Measurements from ENCODE around the gene STX4. TPM values are rescaled to one million over a fixed set of nuclear protein-coding genes. Genes with fewer than 3 reads are reported as not detected.

The STX4 gene
- total RNA-seq, 2 experiments from 2014 or later = 67.2 to 70.0 TPM

- Mint-ChIP-seq H3K36me3 (ENCODE audit: low read depth) (peaks cover 60% of the 10 kb centered on the region), H3K9me3 (no peaks in the 10 kb centered on the region), H3K27ac (no peak overlapping the region), H3K4me1 (peaks cover 32% of the 10 kb centered on the region), H3K4me3 (no peak overlapping the region), H3K27me3 (no peaks in the 10 kb centered on the region)
- ChIA-PET POLR2A (no interaction called here), CTCF (no interaction called here)
- no peak for DNase-seq
Observed at GRCh38 chr16:31078597-31079341, 45.4 kb downstream of the STX4 start.

GRCh38 chr16:31079342-31079944, 46.1 kb downstream of the STX4 start:
- no peak for DNase-seq
- ChIA-PET POLR2A (interaction anchor here (1.2 kb wide), 1 partner anchor 12 kb away, joined by 3 read pairs; no protein-coding TSS in a partner anchor), CTCF (no interaction called here)
- Mint-ChIP-seq H3K27ac (no peak overlapping the region), H3K36me3 (ENCODE audit: low read depth) (peaks cover 61% of the 10 kb centered on the region), H3K9me3 (no peaks in the 10 kb centered on the region), H3K27me3 (no peaks in the 10 kb centered on the region), H3K4me3 (no peak overlapping the region), H3K4me1 (peaks cover 32% of the 10 kb centered on the region)

DNA sequence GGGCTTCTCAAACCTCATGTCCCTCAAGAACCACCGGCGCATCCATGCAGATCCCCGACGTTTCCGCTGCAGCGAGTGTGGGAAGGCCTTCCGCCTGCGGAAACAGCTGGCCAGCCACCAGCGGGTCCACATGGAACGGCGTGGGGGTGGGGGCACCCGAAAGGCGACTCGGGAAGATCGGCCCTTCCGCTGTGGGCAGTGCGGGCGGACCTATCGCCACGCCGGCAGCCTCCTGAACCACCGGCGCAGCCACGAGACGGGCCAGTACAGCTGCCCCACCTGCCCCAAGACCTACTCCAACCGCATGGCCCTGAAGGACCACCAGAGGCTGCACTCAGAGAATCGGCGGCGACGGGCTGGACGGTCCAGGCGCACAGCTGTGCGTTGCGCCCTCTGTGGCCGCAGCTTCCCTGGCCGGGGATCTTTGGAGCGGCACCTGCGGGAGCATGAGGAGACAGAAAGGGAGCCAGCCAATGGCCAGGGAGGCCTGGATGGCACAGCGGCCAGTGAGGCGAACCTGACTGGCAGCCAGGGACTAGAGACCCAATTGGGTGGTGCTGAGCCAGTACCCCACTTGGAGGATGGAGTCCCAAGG, 46.8 kb downstream of the STX4 start:
- no peaks in the 10 kb centered on the region for H3K9me3 Mint-ChIP-seq
- H3K27me3 Mint-ChIP-seq = no peaks in the 10 kb centered on the region
- H3K4me1 Mint-ChIP-seq = peaks cover 25% of the 10 kb centered on the region
- H3K27ac Mint-ChIP-seq = no peak overlapping the region
- no peak for DNase-seq
- POLR2A ChIA-PET = interaction anchor here (1.2 kb wide), 1 partner anchor 11 kb away, joined by 3 read pairs; no protein-coding TSS in a partner anchor
- CTCF ChIA-PET = no interaction called here
- no peak overlapping the region for H3K4me3 Mint-ChIP-seq
- peaks cover 54% of the 10 kb centered on the region for H3K36me3 Mint-ChIP-seq (ENCODE audit: low read depth)

DNA sequence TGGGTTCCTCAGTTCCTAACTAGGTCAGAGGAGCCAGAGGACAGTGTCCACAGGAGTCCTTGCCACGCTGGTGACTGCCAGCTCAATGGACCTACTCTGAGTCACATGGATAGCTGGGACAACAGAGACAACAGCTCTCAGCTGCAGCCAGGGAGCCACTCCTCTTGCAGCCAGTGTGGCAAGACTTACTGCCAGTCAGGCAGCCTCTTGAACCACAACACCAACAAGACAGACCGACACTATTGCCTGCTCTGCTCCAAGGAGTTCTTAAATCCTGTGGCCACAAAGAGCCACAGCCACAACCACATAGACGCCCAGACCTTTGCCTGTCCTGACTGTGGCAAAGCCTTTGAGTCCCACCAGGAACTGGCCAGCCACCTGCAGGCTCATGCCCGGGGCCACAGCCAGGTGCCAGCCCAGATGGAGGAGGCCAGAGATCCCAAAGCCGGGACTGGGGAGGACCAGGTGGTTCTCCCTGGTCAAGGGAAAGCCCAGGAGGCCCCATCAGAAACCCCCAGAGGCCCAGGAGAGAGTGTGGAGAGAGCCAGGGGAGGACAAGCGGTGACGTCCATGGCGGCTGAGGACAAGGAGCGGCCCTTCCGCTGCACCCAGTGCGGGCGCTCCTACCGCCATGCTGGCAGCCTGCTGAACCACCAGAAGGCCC, 47.5 kb downstream of the STX4 start:
- no peaks in the 10 kb centered on the region for H3K27me3 Mint-ChIP-seq
- no peaks in the 10 kb centered on the region for H3K9me3 Mint-ChIP-seq
- H3K4me1 Mint-ChIP-seq = peaks cover 19% of the 10 kb centered on the region
- CTCF ChIA-PET = no interaction called here
- no peak overlapping the region for H3K4me3 Mint-ChIP-seq
- H3K36me3 Mint-ChIP-seq (ENCODE audit: low read depth) = peaks cover 56% of the 10 kb centered on the region
- no peak for DNase-seq
- no peak overlapping the region for H3K27ac Mint-ChIP-seq
- POLR2A ChIA-PET = interaction anchor here (1.1 to 1.2 kb wide), 2 partner anchors 11 kb away, joined by 3 read pairs; no protein-coding TSS in a partner anchor

GRCh38 chr16:31081428-31082351, 48.3 kb downstream of the STX4 start:
- DNase-seq = no peak
- H3K9me3 Mint-ChIP-seq = no peaks in the 10 kb centered on the region
- peaks cover 53% of the 10 kb centered on the region for H3K36me3 Mint-ChIP-seq (ENCODE audit: low read depth)
- H3K4me1 Mint-ChIP-seq = peaks cover 13% of the 10 kb centered on the region
- ChIA-PET POLR2A (interaction anchor here (1.1 kb wide), 1 partner anchor 10 kb away, joined by 3 read pairs; no protein-coding TSS in a partner anchor), CTCF (no interaction called here)
- no peak overlapping the region for H3K4me3 Mint-ChIP-seq
- no peaks in the 10 kb centered on the region for H3K27me3 Mint-ChIP-seq
- H3K27ac Mint-ChIP-seq = no peak overlapping the region

DNA sequence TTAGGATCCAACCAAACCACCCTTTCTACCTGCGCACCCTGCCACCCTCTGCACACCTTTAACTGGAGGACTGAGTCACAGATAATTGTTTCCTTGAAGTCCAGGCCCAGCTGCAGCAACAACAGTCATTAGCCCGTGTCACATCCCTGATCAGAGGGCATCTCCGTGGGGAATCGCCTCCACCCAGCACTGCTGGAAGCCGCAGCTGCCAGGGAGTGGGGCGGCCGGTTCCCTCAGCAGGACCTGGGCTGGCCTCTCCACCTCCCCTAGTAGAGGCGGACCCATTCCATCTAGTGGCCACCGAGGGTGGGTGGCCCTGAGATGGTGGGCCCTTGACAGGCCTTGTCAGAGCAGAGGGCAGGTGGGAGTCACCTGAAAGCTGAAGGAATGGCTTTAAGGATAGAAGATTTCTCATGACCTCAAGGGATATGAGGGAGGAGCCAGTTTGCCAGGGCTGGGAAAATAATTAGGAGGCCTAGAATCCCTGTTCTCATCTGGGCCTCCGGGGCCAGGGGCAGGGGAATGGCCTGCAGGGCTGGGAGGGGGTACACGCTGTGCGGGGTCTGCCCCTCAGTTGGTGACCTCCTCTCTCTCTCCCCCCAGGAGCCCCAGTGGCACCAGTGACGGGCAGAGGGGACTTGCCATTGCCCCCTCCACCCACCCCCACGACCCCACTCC, 49.1 kb downstream of the STX4 start:
- POLR2A ChIA-PET = no interaction called here
- Mint-ChIP-seq H3K36me3 (ENCODE audit: low read depth) (peaks cover 45% of the 10 kb centered on the region), H3K4me3 (no peak overlapping the region), H3K27ac (no peak overlapping the region), H3K9me3 (no peaks in the 10 kb centered on the region), H3K4me1 (peaks cover 13% of the 10 kb centered on the region), H3K27me3 (no peaks in the 10 kb centered on the region)
- DNase-seq = no peak
- CTCF ChIA-PET = no interaction called here

DNA sequence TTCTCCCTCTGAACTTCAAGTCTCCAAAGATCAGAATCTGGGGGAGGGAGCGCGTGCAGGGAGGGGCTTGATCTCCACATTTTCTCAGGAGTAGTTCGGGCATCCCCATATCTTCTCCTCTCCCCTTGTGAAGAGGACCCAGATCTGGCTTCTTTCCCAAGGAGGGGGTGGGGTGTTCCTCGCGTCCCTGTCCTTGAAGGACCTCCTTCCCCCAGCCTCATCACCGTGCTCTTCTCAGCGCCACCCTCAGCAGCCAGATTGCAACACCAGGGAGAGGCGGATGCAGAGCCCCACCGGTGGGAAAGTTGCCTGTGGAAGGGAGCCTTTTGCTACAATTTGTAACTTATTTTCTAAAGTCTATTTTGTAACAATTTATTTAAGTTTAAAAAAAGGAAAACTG, 49.7 kb downstream of the STX4 start:
- H3K4me1 Mint-ChIP-seq = peaks cover 12% of the 10 kb centered on the region
- no peak overlapping the region for H3K27ac Mint-ChIP-seq
- no peaks in the 10 kb centered on the region for H3K9me3 Mint-ChIP-seq

DNA sequence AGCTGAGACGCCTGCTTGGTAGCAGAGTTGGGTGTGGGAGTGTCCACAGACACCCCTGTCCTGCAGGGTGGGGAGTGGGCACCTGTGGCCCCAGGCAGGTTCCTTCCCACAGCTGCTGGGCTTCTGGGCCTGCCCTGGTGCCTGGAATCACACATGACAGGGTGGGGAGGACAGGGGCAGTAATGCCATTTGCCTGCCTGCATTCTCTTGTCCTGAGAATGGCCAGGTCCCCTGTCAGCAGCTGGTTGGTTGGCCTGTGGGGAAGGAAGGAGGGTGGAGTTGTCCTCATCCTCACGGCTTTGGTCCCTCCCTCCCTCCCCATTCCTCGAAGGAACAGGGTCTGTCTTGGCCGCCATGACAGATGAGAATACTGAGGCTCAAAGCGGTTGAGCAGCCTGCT, 50.2 kb downstream of the STX4 start:
- CTCF ChIA-PET = no interaction called here
- no peak overlapping the region for H3K4me3 Mint-ChIP-seq
- H3K36me3 Mint-ChIP-seq (ENCODE audit: low read depth) = peaks cover 34% of the 10 kb centered on the region
- H3K4me1 Mint-ChIP-seq = peaks cover 11% of the 10 kb centered on the region
- no peak overlapping the region for H3K27ac Mint-ChIP-seq
- no peak for DNase-seq
- POLR2A ChIA-PET = interaction anchor here (1.8 kb wide), 1 partner anchor 10 kb away, joined by 7 read pairs; the partner anchor contains the start of genes ZNF646 and ZNF668
- H3K9me3 Mint-ChIP-seq = no peaks in the 10 kb centered on the region
- no peaks in the 10 kb centered on the region for H3K27me3 Mint-ChIP-seq

More for the DNA sequence above, 49.7 kb downstream of the STX4 start:
- ChIA-PET CTCF (no interaction called here), POLR2A (interaction anchor here (1.8 kb wide), 1 partner anchor 9 kb away, joined by 7 read pairs; the partner anchor contains the start of genes ZNF646 and ZNF668)
- no peak for DNase-seq
- Mint-ChIP-seq H3K4me3 (no peak overlapping the region), H3K27me3 (no peaks in the 10 kb centered on the region), H3K36me3 (ENCODE audit: low read depth) (peaks cover 39% of the 10 kb centered on the region)

DNA sequence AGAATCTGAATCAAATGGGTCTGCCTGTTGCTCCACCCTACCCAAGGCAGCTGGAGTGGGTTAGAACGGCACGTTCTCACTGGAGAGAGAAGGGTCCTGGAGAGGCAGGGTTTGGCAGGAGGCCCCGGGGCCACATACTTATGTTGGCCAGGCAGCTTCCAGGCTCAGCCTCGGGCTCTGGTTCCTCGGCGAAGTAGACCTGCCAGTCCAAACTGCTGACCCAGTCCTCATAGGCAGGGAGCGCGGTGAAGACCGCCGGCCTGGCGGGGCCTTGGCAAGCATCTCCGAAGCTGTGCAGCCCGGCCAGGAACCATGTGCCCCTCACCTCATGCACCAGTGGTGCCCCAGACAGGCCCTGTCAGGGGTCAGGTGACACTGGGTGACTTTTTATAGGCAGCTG, 50.6 kb downstream of the STX4 start:
- H3K27me3 Mint-ChIP-seq = no peaks in the 10 kb centered on the region
- H3K9me3 Mint-ChIP-seq = no peaks in the 10 kb centered on the region
- ChIA-PET CTCF (no interaction called here), POLR2A (interaction anchor here (1.8 kb wide), 1 partner anchor 10 kb away, joined by 7 read pairs; the partner anchor contains the start of genes ZNF646 and ZNF668)
- no peak overlapping the region for H3K27ac Mint-ChIP-seq
- DNase-seq = no peak
- H3K4me1 Mint-ChIP-seq = peaks cover 8% of the 10 kb centered on the region
- H3K4me3 Mint-ChIP-seq = no peak overlapping the region
- H3K36me3 Mint-ChIP-seq (ENCODE audit: low read depth) = peaks cover 30% of the 10 kb centered on the region

DNA sequence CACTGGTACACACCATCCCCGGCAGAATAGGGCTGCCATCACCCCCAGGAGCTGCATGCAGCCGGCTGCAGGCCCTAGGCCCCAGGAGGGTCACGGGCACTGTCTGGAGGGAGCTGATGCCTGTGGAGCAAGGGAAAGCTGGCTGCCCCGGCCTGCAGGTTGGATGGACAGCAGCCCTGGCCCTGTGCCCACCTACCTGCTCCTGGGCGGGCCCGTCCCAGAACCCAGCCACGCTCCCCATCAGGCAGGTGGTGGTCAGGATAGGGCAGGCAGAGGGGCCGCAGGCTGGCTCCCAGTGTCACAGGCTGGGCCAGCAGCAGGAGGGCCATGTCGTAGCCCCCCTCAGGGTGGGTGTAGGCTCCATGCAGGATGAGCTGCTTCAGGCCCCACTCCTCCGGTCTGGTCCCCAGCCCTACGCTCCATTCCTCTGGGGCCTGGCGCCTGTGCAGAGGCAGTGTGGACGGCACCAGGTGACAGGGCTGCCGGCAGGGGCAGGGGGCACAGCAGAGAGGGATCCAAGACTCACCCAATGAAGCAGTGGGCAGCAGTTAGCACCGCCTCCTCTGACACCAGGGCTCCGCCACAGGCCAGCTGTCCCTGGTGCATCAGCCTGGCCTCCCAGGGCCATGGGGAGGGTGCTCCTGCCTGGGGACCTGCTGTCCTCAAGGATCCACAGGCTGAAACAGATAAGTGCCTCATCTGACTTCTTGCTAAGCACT, 51.4 kb downstream of the STX4 start:
- ChIA-PET CTCF (no interaction called here), POLR2A (interaction anchor here (1.8 kb wide), 1 partner anchor 11 kb away, joined by 7 read pairs; the partner anchor contains the start of genes ZNF646 and ZNF668)
- H3K27ac Mint-ChIP-seq = no peak overlapping the region

GRCh38 chr16:31085411-31085810, 52.1 kb downstream of the STX4 start:
- CTCF ChIA-PET = no interaction called here
- Mint-ChIP-seq H3K9me3 (no peaks in the 10 kb centered on the region), H3K4me1 (peaks cover 7% of the 10 kb centered on the region), H3K27me3 (no peaks in the 10 kb centered on the region), H3K36me3 (ENCODE audit: low read depth) (peaks cover 21% of the 10 kb centered on the region), H3K4me3 (no peak overlapping the region), H3K27ac (no peak overlapping the region)
- DNase-seq = no peak
- POLR2A ChIA-PET = no interaction called here

More for the DNA sequence above, 51.4 kb downstream of the STX4 start:
- no peaks in the 10 kb centered on the region for H3K27me3 Mint-ChIP-seq
- peaks cover 7% of the 10 kb centered on the region for H3K4me1 Mint-ChIP-seq
- H3K4me3 Mint-ChIP-seq = no peak overlapping the region
- H3K36me3 Mint-ChIP-seq (ENCODE audit: low read depth) = peaks cover 22% of the 10 kb centered on the region
- H3K9me3 Mint-ChIP-seq = no peaks in the 10 kb centered on the region
- no peak for DNase-seq
